HCT116 (cell line): Measurements from ENCODE around the gene TMC1. TPM values are rescaled to one million over a fixed set of nuclear protein-coding genes. Genes with fewer than 3 reads are reported as not detected.

ENCODE experiments used
- ATAC-seq: fragments of 200-7000 bp; cut with Tn5 transposase; 2 replicates; pipeline ENCODE4 v1.9.1; 2020; ENCODE audit warnings: mild to moderate bottlenecking, moderate library complexity
- BruUV-seq: library from RNA; stranded (reverse); fragments of 400-500 nt; replicated peaks from 2 replicates; lab custom pipeline; 2021; lab: Mats Ljungman, UMichigan
- CTCF ChIA-PET: fragments of 300-600 bp; sonication (Branson Sonifier 250); formaldehyde crosslinking; loops from one replicate; lab custom pipeline; 2021; ENCODE audit warnings: antibody characterized with exemption; lab: Charles Lee
- POLR2A ChIA-PET: fragments of 300-600, 350-600 bp; sonication (Branson Sonifier 250); formaldehyde crosslinking; loops from one replicate; lab custom pipeline; 2021; ENCODE audit warnings: antibody characterized with exemption; lab: Charles Lee
- RAD21 ChIA-PET, 2 experiments: fragments of 300-600 bp; sonication (Branson Sonifier 250); formaldehyde crosslinking; loops; one replicate each; lab custom pipeline; 2023; ENCODE audit warnings: low total read pairs in 2 of 2; ENCODE audit not compliant: uncharacterized antibody in 2 of 2, unreplicated experiment in 2 of 2, low non-redundant PET in 1 of 2; lab: Charles Lee
- DNase-seq: peaks from one replicate; pipeline ENCODE4 v3.0.0-alpha.2; 2010; ENCODE audit warnings: low read depth, low spot score
- H2AFZ ChIP-seq: fragments of 200-600 bp; shearing (Covaris generic), sonication (generic); 2 replicates; pipeline ENCODE4 v1.6.1; 2017; ENCODE audit warnings: low read depth, mixed run types, mixed read lengths, antibody characterized with exemption, low read length; ENCODE audit not compliant: poor library complexity, severe bottlenecking
- H3K27ac ChIP-seq: 2 replicates; pipeline ENCODE4 v1.5.1; 2012; ENCODE audit warnings: low read depth, low read length
- H3K27me3 ChIP-seq: fragments of 200-600 bp; sonication (generic); 2 replicates; pipeline ENCODE4 v1.6.1; 2016; ENCODE audit warnings: mixed run types, low read length, mixed read lengths; ENCODE audit not compliant: insufficient read depth
- H3K36me3 ChIP-seq, 2 experiments: fragments of 200-500 bp in 1 of 2; fragments of 200-600 bp in 1 of 2; sonication (Bioruptor generic) in 1 of 2; sonication (generic) in 1 of 2; 2 replicates each; pipeline versions ENCODE4 v1.5.1 to v1.6.1; 2014 to 2016; ENCODE audit warnings: low read length in 2 of 2, inconsistent platforms in 1 of 2, mixed read lengths in 1 of 2, mixed run types in 1 of 2; ENCODE audit not compliant: insufficient read depth in 2 of 2, control insufficient read depth in 1 of 2
- H3K4me1 ChIP-seq, 2 experiments: fragments of 200-600 bp in 1 of 2; sonication (generic) in 1 of 2; 2 replicates each; pipeline versions ENCODE4 v1.5.1 to v1.6.1; 2012 to 2017; ENCODE audit warnings: low read length in 2 of 2, inconsistent platforms in 1 of 2, mild to moderate bottlenecking in 1 of 2, mixed read lengths in 1 of 2, mixed run types in 1 of 2, moderate library complexity in 1 of 2; ENCODE audit not compliant: insufficient read depth in 2 of 2, control insufficient read depth in 1 of 2
- H3K4me2 ChIP-seq: fragments of 200-600 bp; sonication (generic); 2 replicates; pipeline ENCODE4 v1.6.1; 2017; ENCODE audit warnings: mixed run types, low read length, mixed read lengths
- H3K4me3 ChIP-seq, 2 experiments: fragments of 200-600 bp in 1 of 2; sonication (generic) in 1 of 2; replicated peaks in 1 of 2; 2 replicates each; pipeline ENCODE4 v1.5.1; 2011 to 2016; ENCODE audit warnings: low read length in 2 of 2, control low read depth in 1 of 2, low read depth in 1 of 2, mild to moderate bottlenecking in 1 of 2, mixed read lengths in 1 of 2, mixed run types in 1 of 2
- H3K79me2 ChIP-seq: fragments of 200-600 bp; sonication (generic); 2 replicates; pipeline ENCODE4 v1.6.1; 2017; ENCODE audit warnings: mild to moderate bottlenecking, mixed run types, low read length, moderate library complexity, mixed read lengths; ENCODE audit not compliant: insufficient read depth
- H3K9ac ChIP-seq: fragments of 200-600 bp; sonication (generic); 2 replicates; pipeline ENCODE4 v1.6.1; 2016; ENCODE audit warnings: low read length, mixed read lengths
- H3K9me2 ChIP-seq: fragments of 200-600 bp; sonication (generic), shearing (Covaris generic); 2 replicates; pipeline ENCODE4 v1.6.1; 2017; ENCODE audit warnings: mixed run types, mild to moderate bottlenecking, moderate library complexity; ENCODE audit not compliant: insufficient read depth
- H3K9me3 ChIP-seq, 2 experiments: fragments of 200-500 bp in 1 of 2; fragments of 200-600 bp in 1 of 2; sonication (Bioruptor generic) in 1 of 2; sonication (generic) in 1 of 2; 2 replicates each; pipeline ENCODE4 v1.6.1; 2014 to 2017; ENCODE audit warnings: low read length in 2 of 2, mixed read lengths in 2 of 2, inconsistent platforms in 1 of 2, low read depth in 1 of 2, mild to moderate bottlenecking in 1 of 2, mixed run types in 1 of 2, moderate library complexity in 1 of 2; ENCODE audit not compliant: control insufficient read depth in 1 of 2, insufficient read depth in 1 of 2
- H4K20me1 ChIP-seq: fragments of 200-600 bp; sonication (generic), shearing (Covaris generic); 2 replicates; pipeline ENCODE4 v1.6.1; 2017; ENCODE audit warnings: mixed run types, mild to moderate bottlenecking, moderate library complexity; ENCODE audit not compliant: insufficient read depth
- CEBPB ChIP-seq: IDR thresholded peaks from 2 replicates; pipeline ENCODE4 v1.6.1; 2012; ENCODE audit warnings: low read depth
- EGR1 ChIP-seq: IDR thresholded peaks from 2 replicates; pipeline ENCODE4 v1.6.1; 2012; ENCODE audit warnings: low read depth
- ELF1 ChIP-seq: IDR thresholded peaks from 2 replicates; pipeline ENCODE4 v1.6.1; 2012; ENCODE audit warnings: low read depth, borderline replicate concordance
- EZH2 ChIP-seq: fragments of 200-600 bp; sonication (generic); IDR thresholded peaks from 2 replicates; pipeline ENCODE4 v1.6.1; 2017; ENCODE audit warnings: antibody characterized with exemption, mixed run types
- JUND ChIP-seq: IDR thresholded peaks from 2 replicates; pipeline ENCODE4 v1.6.1; 2012
- POLR2A ChIP-seq: IDR thresholded peaks from 2 replicates; pipeline ENCODE4 v1.7.0; 2011; ENCODE audit warnings: borderline replicate concordance; ENCODE audit not compliant: insufficient read depth, insufficient read length; ENCODE audit errors: extremely low read depth
- RAD21 ChIP-seq: IDR thresholded peaks from 2 replicates; pipeline ENCODE4 v1.6.1; 2012; ENCODE audit warnings: low read depth, mild to moderate bottlenecking
- SIN3A ChIP-seq: IDR thresholded peaks from 2 replicates; pipeline ENCODE4 v1.6.1; 2012; ENCODE audit warnings: low read depth
- SP1 ChIP-seq: IDR thresholded peaks from 2 replicates; pipeline ENCODE4 v1.6.1; 2012; ENCODE audit warnings: low read depth
- SRF ChIP-seq: IDR thresholded peaks from 2 replicates; pipeline ENCODE4 v1.6.1; 2012; ENCODE audit warnings: low read depth
- ZFX ChIP-seq: fragments of 450-650 bp; IDR thresholded peaks from 2 replicates; pipeline ENCODE4 v1.6.1; 2017
- intact Hi-C: fragments of 100-400 bp; cut with micrococcal nuclease; formaldehyde crosslinking; loops from 2 replicates; pipeline ENCODE4 v1.10.0; 2022
- total RNA-seq: library from RNA; stranded (reverse); gene quantifications from one replicate; pipeline ENCODE4 v1.2.1, GENCODE V29; 2021; ENCODE audit not compliant: unreplicated experiment
- TF ChIP-seq, protein P1 (sequence below): IDR thresholded peaks from 2 replicates; pipeline ENCODE4 v1.6.1; 2012; ENCODE audit warnings: low read depth
- TF ChIP-seq, protein P2 (sequence below): IDR thresholded peaks from 2 replicates; pipeline ENCODE4 v1.6.1; 2012

The TMC1 gene
- total RNA-seq, 1 experiment from 2014 or later = 0.57 TPM

DNA sequence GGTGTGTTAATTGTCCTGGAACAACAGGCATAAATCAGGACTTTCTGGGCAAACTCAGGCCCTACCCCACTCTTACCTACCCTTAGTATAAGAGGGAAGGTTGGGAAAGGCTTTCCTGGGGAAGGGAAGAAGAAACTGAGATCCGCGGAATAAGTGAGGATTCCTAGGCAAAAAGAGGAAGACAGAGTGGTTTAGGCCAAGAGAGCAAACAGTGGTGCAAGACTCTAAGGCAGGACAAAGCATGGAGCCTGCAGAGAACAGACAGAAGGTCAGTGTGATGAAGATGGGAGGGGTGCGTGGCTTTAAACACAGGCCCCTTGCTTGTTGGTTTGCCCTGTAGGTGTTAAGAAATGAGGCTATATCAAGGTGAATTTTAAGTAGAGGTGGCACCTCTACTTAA is 69.4 kb downstream of the TMC1 start:
- Histone ChIP-seq H3K9ac (no peak overlapping the region), H3K4me2 (no peak overlapping the region), H3K4me3 (no peak overlapping the region), H3K9me3 (no peaks in the 10 kb centered on the region), H3K79me2 (no peaks in the 10 kb centered on the region), H4K20me1 (no peaks in the 10 kb centered on the region), H3K27me3 (no peaks in the 10 kb centered on the region), H3K36me3 (no peaks in the 10 kb centered on the region), H3K9me2 (no peaks in the 10 kb centered on the region), H3K27ac (no peak overlapping the region), H3K4me1 (peaks cover 14 to 42% of the 10 kb centered on the region in 2 experiments), H2AFZ (no peak overlapping the region)
- ChIA-PET CTCF (interaction anchor here (1.8 to 2.2 kb wide), 2 partner anchors 9 to 298 kb away, joined by 5 to 12 read pairs; no protein-coding TSS in a partner anchor), POLR2A (interaction anchor here (1.4 to 2.0 kb wide), 3 partner anchors 14 to 295 kb away, joined by 4 to 8 read pairs (median 4); partner anchors contain the start of gene ZFAND5), RAD21 (no interaction called here)
- ATAC-seq = no peak
- no peak for TF ChIP-seq EZH2
- TF ChIP-seq ZFX = no peak
- no peak for TF ChIP-seq CEBPB
- TF ChIP-seq, protein P1, sequence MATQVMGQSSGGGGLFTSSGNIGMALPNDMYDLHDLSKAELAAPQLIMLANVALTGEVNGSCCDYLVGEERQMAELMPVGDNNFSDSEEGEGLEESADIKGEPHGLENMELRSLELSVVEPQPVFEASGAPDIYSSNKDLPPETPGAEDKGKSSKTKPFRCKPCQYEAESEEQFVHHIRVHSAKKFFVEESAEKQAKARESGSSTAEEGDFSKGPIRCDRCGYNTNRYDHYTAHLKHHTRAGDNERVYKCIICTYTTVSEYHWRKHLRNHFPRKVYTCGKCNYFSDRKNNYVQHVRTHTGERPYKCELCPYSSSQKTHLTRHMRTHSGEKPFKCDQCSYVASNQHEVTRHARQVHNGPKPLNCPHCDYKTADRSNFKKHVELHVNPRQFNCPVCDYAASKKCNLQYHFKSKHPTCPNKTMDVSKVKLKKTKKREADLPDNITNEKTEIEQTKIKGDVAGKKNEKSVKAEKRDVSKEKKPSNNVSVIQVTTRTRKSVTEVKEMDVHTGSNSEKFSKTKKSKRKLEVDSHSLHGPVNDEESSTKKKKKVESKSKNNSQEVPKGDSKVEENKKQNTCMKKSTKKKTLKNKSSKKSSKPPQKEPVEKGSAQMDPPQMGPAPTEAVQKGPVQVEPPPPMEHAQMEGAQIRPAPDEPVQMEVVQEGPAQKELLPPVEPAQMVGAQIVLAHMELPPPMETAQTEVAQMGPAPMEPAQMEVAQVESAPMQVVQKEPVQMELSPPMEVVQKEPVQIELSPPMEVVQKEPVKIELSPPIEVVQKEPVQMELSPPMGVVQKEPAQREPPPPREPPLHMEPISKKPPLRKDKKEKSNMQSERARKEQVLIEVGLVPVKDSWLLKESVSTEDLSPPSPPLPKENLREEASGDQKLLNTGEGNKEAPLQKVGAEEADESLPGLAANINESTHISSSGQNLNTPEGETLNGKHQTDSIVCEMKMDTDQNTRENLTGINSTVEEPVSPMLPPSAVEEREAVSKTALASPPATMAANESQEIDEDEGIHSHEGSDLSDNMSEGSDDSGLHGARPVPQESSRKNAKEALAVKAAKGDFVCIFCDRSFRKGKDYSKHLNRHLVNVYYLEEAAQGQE = no peak
- no peak for TF ChIP-seq SRF
- no peak for TF ChIP-seq JUND
- no peak for TF ChIP-seq RAD21
- TF ChIP-seq SIN3A = no peak
- no peak for TF ChIP-seq EGR1
- no peak for TF ChIP-seq ELF1
- no peak for TF ChIP-seq SP1
- TF ChIP-seq, protein P2, sequence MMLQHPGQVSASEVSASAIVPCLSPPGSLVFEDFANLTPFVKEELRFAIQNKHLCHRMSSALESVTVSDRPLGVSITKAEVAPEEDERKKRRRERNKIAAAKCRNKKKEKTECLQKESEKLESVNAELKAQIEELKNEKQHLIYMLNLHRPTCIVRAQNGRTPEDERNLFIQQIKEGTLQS = no peak
- no peak for TF ChIP-seq POLR2A
- no TSS peak for BruUV-seq
- intact Hi-C loops = loop anchor here (5.0 kb wide), 2 partner anchors 231 to 554 kb away; no protein-coding TSS in a partner anchor
- no peak for DNase-seq
